SK-N-DZ (cell line): ENCODE measurements around the gene SLC8B1.

ENCODE experiments used
- DNase-seq: peaks from one replicate; pipeline ENCODE4 v3.0.0-alpha.2; 2015; ENCODE audit warnings: low spot score

SLC8B1 gene

GRCh38 chr12:113271853-113272561 lies 62.9 kb downstream of the SLC8B1 start:
- DNase-seq, result no peak

- no peak for DNase-seq
Observed at GRCh38 chr12:113271466-113271852, 63.5 kb downstream of the SLC8B1 start.

- DNase-seq, result no peak
Observed at GRCh38 chr12:113270709-113271009, 64.2 kb downstream of the SLC8B1 start.

GRCh38 chr12:113269257-113269943 lies 65.5 kb downstream of the SLC8B1 start:
- DNase-seq, result no peak

- DNase-seq, result no peak
Observed at GRCh38 chr12:113268621-113269020, 66.3 kb downstream of the SLC8B1 start.

- DNase-seq, result no peak
Observed at GRCh38 chr12:113268136-113268535, 66.8 kb downstream of the SLC8B1 start.

GRCh38 chr12:113267621-113268020 lies 67.3 kb downstream of the SLC8B1 start:
- DNase-seq, result no peak

GRCh38 chr12:113266106-113266895 lies 68.6 kb downstream of the SLC8B1 start:
- DNase-seq, result no peak

GRCh38 chr12:113263431-113263963 lies 71.4 kb downstream of the SLC8B1 start:
- no peak for DNase-seq

GRCh38 chr12:113262710-113263109 lies 72.2 kb downstream of the SLC8B1 start:
- DNase-seq, result no peak

- no peak for DNase-seq
Observed at GRCh38 chr12:113261847-113262470, 73.0 kb downstream of the SLC8B1 start.

GRCh38 chr12:113260636-113261300 lies 74.1 kb downstream of the SLC8B1 start:
- DNase-seq, result no peak

- no peak for DNase-seq
Observed at GRCh38 chr12:113260127-113260526, 74.8 kb downstream of the SLC8B1 start.

GRCh38 chr12:113257564-113257963 lies 77.3 kb downstream of the SLC8B1 start:
- no peak for DNase-seq

GRCh38 chr12:113254298-113254697 lies 80.6 kb downstream of the SLC8B1 start:
- no peak for DNase-seq

GRCh38 chr12:113253532-113254285 lies 81.2 kb downstream of the SLC8B1 start:
- DNase-seq, result no peak

- DNase-seq, result no peak
Observed at GRCh38 chr12:113252494-113252893, 82.4 kb downstream of the SLC8B1 start.

- no peak for DNase-seq
Observed at GRCh38 chr12:113251404-113252070, 83.4 kb downstream of the SLC8B1 start.

- no peak for DNase-seq
Observed at GRCh38 chr12:113250045-113250444, 84.9 kb downstream of the SLC8B1 start.

- no peak for DNase-seq
Observed at GRCh38 chr12:113249546-113249945, 85.4 kb downstream of the SLC8B1 start.
